SU-DHL-6 (cell line): Measurements from ENCODE around the gene BABAM1.

Source experiments
- H2AFZ ChIP-seq: fragments of 200-600 bp; sonication (generic); 2 replicates; pipeline ENCODE4 v1.6.1; 2014; ENCODE audit warnings: low read depth, mild to moderate bottlenecking, moderate library complexity, mixed read lengths, antibody characterized with exemption, low read length; ENCODE audit not compliant: severe bottlenecking
- H3F3A ChIP-seq: fragments of 200-600 bp; shearing (Covaris generic); 2 replicates; pipeline ENCODE4 v1.6.0; 2016; ENCODE audit warnings: antibody characterized with exemption, mild to moderate bottlenecking; ENCODE audit not compliant: insufficient read depth
- H3K27ac ChIP-seq: fragments of 200-600 bp; sonication (generic); 2 replicates; pipeline ENCODE4 v1.5.1; 2016; ENCODE audit warnings: low read depth, mild to moderate bottlenecking, low read length, moderate library complexity, mixed read lengths
- H3K27me3 ChIP-seq: fragments of 200-600 bp; sonication (generic), shearing (Covaris generic); 2 replicates; pipeline ENCODE4 v1.6.0; 2014; ENCODE audit warnings: mild to moderate bottlenecking, low read length
- H3K36me3 ChIP-seq: fragments of 200-600 bp; sonication (generic); 2 replicates; pipeline ENCODE4 v1.6.1; 2014; ENCODE audit warnings: mild to moderate bottlenecking, low read length, mixed read lengths
- H3K4me2 ChIP-seq: fragments of 300-600, 200-600 bp; shearing (Covaris generic), sonication (generic); 2 replicates; pipeline ENCODE4 v1.6.0; 2014; ENCODE audit warnings: low read length, low read depth, mild to moderate bottlenecking; ENCODE audit not compliant: poor library complexity, severe bottlenecking
- H3K4me3 ChIP-seq: fragments of 200-600 bp; sonication (generic); 2 replicates; pipeline ENCODE4 v1.5.1; 2014; ENCODE audit warnings: antibody characterized with exemption, low read length, mild to moderate bottlenecking, mixed read lengths; ENCODE audit not compliant: insufficient read depth, poor library complexity, severe bottlenecking
- H3K79me2 ChIP-seq: fragments of 200-600 bp; sonication (generic); 2 replicates; pipeline ENCODE4 v1.6.1; 2014; ENCODE audit warnings: mild to moderate bottlenecking, low read length, moderate library complexity; ENCODE audit not compliant: insufficient read depth
- H3K9ac ChIP-seq: fragments of 200-600 bp; sonication (generic); 2 replicates; pipeline ENCODE4 v1.7.0; 2014; ENCODE audit warnings: mild to moderate bottlenecking, low read length
- H3K9me2 ChIP-seq: fragments of 200-600 bp; sonication (generic); replicated peaks from 2 replicates; pipeline ENCODE4 v1.6.1; 2014; ENCODE audit warnings: low read length; ENCODE audit not compliant: insufficient read depth
- H3K9me3 ChIP-seq: fragments of 200-600 bp; sonication (generic); 2 replicates; pipeline ENCODE4 v1.6.1; 2014; ENCODE audit warnings: low read length, mixed read lengths; ENCODE audit not compliant: insufficient read depth
- H4K20me1 ChIP-seq: fragments of 200-600 bp; sonication (generic); 2 replicates; pipeline ENCODE4 v1.6.1; 2014; ENCODE audit warnings: low read depth, mild to moderate bottlenecking, antibody characterized with exemption, low read length, moderate library complexity, mixed read lengths
- EZH2phosphoT487 ChIP-seq: fragments of 200-600 bp; sonication (generic), shearing (Covaris generic); conservative IDR thresholded peaks from 2 replicates; pipeline ENCODE4 v1.6.1; 2018; ENCODE audit warnings: mild to moderate bottlenecking, antibody characterized with exemption, low read length, moderate library complexity, mixed read lengths
- TF ChIP-seq, protein P1 (sequence below): fragments of 200-600 bp; sonication (generic); IDR thresholded peaks from one replicate; pipeline ENCODE4 v1.5.1; 2017; ENCODE audit warnings: antibody characterized with exemption, mild to moderate bottlenecking, low read length, moderate library complexity; ENCODE audit not compliant: insufficient read depth, poor library complexity, severe bottlenecking

The BABAM1 gene

DNA sequence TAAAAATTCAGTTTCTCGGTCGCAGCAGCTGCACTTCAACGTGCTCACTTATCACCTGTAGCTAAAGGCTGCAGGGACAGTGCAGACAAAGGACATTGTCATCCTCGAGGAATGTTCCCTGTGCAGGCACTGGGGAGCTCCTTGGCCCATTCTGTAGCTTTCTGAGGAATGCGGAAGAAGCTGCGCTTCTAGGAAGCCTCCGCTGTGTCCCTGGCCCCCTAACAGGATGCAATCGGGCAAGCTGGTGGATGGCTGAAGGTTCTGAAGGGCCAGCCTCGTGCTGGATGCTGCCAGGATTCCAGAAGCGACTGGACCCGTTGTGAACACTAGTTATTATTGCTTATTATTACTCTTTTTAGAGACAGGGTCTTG, 59.3 kb downstream of the BABAM1 start:
- H3K27me3 ChIP-seq, result no peaks in the 10 kb centered on the region
- no peak for TF ChIP-seq EZH2phosphoT487
- TF ChIP-seq, protein P1, sequence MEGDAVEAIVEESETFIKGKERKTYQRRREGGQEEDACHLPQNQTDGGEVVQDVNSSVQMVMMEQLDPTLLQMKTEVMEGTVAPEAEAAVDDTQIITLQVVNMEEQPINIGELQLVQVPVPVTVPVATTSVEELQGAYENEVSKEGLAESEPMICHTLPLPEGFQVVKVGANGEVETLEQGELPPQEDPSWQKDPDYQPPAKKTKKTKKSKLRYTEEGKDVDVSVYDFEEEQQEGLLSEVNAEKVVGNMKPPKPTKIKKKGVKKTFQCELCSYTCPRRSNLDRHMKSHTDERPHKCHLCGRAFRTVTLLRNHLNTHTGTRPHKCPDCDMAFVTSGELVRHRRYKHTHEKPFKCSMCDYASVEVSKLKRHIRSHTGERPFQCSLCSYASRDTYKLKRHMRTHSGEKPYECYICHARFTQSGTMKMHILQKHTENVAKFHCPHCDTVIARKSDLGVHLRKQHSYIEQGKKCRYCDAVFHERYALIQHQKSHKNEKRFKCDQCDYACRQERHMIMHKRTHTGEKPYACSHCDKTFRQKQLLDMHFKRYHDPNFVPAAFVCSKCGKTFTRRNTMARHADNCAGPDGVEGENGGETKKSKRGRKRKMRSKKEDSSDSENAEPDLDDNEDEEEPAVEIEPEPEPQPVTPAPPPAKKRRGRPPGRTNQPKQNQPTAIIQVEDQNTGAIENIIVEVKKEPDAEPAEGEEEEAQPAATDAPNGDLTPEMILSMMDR, result no peak
- no peaks in the 10 kb centered on the region for H4K20me1 ChIP-seq
- no peak overlapping the region for H3K27ac ChIP-seq
- H3K4me2 ChIP-seq, result no peak overlapping the region
- H3K4me3 ChIP-seq, result no peak overlapping the region
- no peaks in the 10 kb centered on the region for H3K9me3 ChIP-seq
- peaks cover 7% of the 10 kb centered on the region; the same call in 1 of the 2 replicates for H3F3A ChIP-seq
- H3K9ac ChIP-seq, result no peak overlapping the region
- H3K79me2 ChIP-seq, result no peaks in the 10 kb centered on the region
- no peaks in the 10 kb centered on the region for H3K9me2 ChIP-seq
- H2AFZ ChIP-seq, result no peak overlapping the region
- H3K36me3 ChIP-seq, result no peaks in the 10 kb centered on the region

DNA sequence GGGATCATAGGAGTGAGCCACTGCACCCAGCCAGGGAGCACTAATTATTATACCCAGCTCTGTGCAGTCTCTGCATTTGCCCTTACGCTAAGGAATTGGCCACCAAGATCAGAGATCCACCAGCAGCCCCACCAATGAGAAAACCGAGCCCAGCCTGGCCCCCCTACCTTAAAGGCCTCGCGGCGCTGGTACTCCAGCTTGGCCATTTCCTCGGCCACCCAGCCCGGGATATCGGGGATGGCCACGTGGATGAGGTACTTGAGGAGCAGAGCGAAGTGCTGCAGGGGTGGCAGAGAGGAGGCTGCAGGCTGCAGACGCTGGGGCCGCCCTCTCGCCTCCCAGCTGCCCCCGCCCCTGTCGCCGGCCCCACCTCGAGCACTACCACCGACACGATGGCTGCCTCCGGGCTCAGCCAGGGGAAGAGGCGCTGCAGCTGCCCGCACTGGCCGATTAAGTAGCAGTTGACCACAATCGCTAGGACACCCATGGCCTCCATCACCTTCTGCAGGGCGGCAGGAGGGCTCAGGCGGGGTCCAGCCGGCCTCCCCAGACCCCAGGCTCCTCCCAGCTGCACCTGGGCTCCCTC, 59.9 kb downstream of the BABAM1 start:
- Histone ChIP-seq H2AFZ (no peak overlapping the region), H3K4me2 (no peak overlapping the region), H3K27ac (no peak overlapping the region), H3K9me2 (no peaks in the 10 kb centered on the region), H4K20me1 (no peaks in the 10 kb centered on the region), H3K4me3 (no peak overlapping the region), H3F3A (peaks cover 7% of the 10 kb centered on the region; the same call in 1 of the 2 replicates), H3K27me3 (no peaks in the 10 kb centered on the region), H3K9me3 (no peaks in the 10 kb centered on the region), H3K79me2 (no peaks in the 10 kb centered on the region), H3K36me3 (no peaks in the 10 kb centered on the region), H3K9ac (no peak overlapping the region)
- no peak for TF ChIP-seq EZH2phosphoT487
- TF ChIP-seq, protein P1, result no peak

DNA sequence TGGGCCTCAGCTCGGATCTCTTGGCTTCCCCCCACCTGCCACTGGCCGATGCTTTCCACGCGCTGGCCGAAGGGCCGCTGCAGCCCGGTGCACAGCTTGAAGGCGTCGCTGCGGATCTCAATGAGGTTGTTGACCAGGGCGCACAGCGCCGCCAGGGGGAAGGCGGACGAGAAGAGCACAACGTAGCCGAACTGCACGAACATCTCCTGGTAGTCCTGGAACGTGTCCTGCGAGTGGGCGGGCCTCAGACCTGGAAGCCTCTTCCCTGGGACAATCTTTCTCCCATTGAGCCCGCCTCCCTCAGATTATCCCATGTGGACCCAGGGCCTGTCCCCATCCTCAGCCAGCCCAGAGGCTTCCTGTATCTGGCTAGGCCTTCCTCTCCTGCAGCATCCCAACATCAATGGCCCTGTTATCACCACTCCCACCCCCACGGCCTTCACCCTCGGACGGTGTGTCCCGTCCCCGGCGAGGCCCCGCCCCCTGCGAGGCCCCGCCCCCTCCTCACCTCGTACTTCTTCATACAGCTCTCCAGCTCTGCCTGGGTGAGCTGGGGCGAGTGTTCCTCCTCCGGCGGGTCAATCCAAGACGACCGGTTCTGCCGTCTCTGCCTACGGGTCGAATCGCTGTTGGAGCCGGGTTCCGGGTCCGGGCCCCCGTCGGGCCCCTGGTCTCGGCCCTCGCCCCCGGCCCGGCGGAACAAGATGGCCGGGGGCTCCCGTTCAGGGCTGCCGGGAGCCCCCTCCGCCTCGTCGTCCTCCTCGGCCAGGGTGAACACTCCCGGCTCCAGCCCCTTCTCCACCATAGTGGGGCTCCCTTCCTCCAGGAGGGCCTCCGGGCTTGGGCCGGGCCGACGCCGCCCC, 60.6 kb downstream of the BABAM1 start:
- TF ChIP-seq EZH2phosphoT487, result no peak
- TF ChIP-seq, protein P1, result no peak
- Histone ChIP-seq H4K20me1 (no peaks in the 10 kb centered on the region), H3F3A (peaks cover 7% of the 10 kb centered on the region; the same call in 1 of the 2 replicates), H3K27me3 (no peaks in the 10 kb centered on the region), H3K9me3 (no peaks in the 10 kb centered on the region), H3K9me2 (no peaks in the 10 kb centered on the region), H2AFZ (no peak overlapping the region), H3K79me2 (no peaks in the 10 kb centered on the region), H3K4me2 (no peak overlapping the region), H3K4me3 (no peak overlapping the region), H3K9ac (no peak overlapping the region), H3K27ac (no peak overlapping the region), H3K36me3 (no peaks in the 10 kb centered on the region)
